Activated naive CD8-positive, alpha-beta T cell treated with anti-CD3 and anti-CD28 coated beads, Interleukin-2, amount 10 ng/mL, durations not matched to agents 7 days and 5 days (primary cell): ENCODE measurements around the gene PAQR5. TPM values are rescaled to one million over a fixed set of nuclear protein-coding genes. Genes with fewer than 3 reads are reported as not detected.
"Not testable (repeated sequence)": the region's sequence is repeated elsewhere in the genome, so short reads cannot be mapped to it uniquely, and the experiment has no call there.

Experiments used
- ATAC-seq: fragments of 150-1000 bp; cut with Tn5 transposase; one replicate; pipeline ENCODE4 v1.10.0; 2021; ENCODE audit warnings: low read depth, moderate library complexity
- POLR2A ChIA-PET: fragments of 350-600 bp; sonication (Branson Sonifier 250); formaldehyde crosslinking; loops from one replicate; lab custom pipeline; 2021; ENCODE audit warnings: antibody characterized with exemption; lab: Charles Lee
- DNase-seq: peaks from one replicate; pipeline ENCODE4 v3.0.0; 2021
- H3K27ac Mint-ChIP-seq: one replicate; pipeline ENCODE4 v1.8.0; 2022; ENCODE audit warnings: mild to moderate bottlenecking, mixed read lengths
- H3K27me3 Mint-ChIP-seq: one replicate; pipeline ENCODE4 v1.8.0; 2022; ENCODE audit warnings: mild to moderate bottlenecking, moderate library complexity, mixed read lengths
- H3K36me3 Mint-ChIP-seq: one replicate; pipeline ENCODE4 v1.8.0; 2021; ENCODE audit warnings: mild to moderate bottlenecking, mixed read lengths
- H3K4me1 Mint-ChIP-seq: one replicate; pipeline ENCODE4 v1.8.0; 2021; ENCODE audit warnings: mixed read lengths
- H3K4me3 Mint-ChIP-seq: one replicate; pipeline ENCODE4 v1.8.0; 2022; ENCODE audit warnings: mild to moderate bottlenecking, moderate library complexity, mixed read lengths
- H3K9me3 Mint-ChIP-seq: one replicate; pipeline ENCODE4 v1.8.0; 2021; ENCODE audit warnings: mixed read lengths
- total RNA-seq, 2 experiments: library from RNA; stranded (reverse); gene quantifications; one replicate each; pipeline ENCODE4 v1.2.3, GENCODE V29; 2021

Gene PAQR5
- total RNA-seq, 2 experiments from 2014 or later: not detected

DNA sequence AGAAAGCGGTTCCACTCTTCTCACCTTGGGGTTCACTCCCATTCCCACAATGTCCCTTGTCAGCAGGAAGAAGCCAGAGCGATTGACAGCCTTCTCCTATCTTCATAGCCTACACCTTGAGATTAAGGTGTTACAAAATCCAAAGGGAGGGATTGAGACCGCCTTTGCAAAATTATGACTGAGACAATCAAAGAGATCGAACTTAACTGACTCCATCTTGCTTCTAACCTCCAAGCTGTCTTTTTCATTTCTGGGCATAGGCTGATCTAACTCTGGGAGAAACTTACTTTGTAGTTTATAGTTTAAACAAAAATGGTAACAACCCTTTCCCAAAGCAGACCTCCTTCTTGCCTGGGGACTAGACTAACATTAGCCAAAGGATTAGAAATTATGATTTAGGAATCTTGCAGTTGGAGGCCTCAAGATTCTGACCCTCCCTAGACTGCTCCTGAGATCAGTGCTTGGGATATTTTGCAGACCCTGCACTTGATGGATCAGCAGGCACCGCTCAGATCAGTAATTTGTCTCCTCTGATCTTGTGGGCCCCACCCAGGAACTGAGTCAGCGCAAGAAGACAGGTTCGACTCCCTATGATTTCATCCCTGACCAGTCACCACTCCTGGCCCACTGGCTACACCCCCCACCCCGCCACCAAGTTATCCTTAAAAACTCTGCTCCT lies 40.0 kb downstream of the PAQR5 start:
- H3K4me3 Mint-ChIP-seq: no peak overlapping the region
- ATAC-seq (no peak), DNase-seq (no peak)
- H3K27me3 Mint-ChIP-seq: peaks cover 5% of the 10 kb centered on the region
- no peaks in the 10 kb centered on the region for H3K4me1 Mint-ChIP-seq
- peaks cover 2% of the 10 kb centered on the region for H3K36me3 Mint-ChIP-seq
- POLR2A ChIA-PET: no interaction called here
- H3K27ac Mint-ChIP-seq: no peak overlapping the region
- peaks cover 4% of the 10 kb centered on the region for H3K9me3 Mint-ChIP-seq

DNA sequence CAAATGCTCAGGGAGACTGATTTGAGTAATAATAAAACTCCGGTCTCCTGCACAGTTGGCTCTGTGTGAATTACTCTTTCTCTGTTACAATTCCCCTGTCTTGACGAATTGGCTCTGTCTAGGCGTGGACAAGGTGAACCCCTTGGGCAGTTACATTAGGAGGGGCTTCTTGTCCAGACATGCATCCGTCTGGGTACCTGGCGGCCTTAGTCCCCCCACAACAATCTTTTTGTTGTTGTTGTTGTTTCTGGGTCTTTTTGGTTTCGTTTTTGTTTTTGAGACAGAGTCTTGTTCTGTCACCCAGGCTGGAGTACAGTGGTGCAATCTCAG lies 40.5 kb downstream of the PAQR5 start:
- ATAC-seq, H3K4me3 Mint-ChIP-seq, H3K27ac Mint-ChIP-seq, H3K4me1 Mint-ChIP-seq, DNase-seq, H3K36me3 Mint-ChIP-seq, H3K9me3 Mint-ChIP-seq, H3K27me3 Mint-ChIP-seq, POLR2A ChIA-PET: not testable (repeated sequence)

DNA sequence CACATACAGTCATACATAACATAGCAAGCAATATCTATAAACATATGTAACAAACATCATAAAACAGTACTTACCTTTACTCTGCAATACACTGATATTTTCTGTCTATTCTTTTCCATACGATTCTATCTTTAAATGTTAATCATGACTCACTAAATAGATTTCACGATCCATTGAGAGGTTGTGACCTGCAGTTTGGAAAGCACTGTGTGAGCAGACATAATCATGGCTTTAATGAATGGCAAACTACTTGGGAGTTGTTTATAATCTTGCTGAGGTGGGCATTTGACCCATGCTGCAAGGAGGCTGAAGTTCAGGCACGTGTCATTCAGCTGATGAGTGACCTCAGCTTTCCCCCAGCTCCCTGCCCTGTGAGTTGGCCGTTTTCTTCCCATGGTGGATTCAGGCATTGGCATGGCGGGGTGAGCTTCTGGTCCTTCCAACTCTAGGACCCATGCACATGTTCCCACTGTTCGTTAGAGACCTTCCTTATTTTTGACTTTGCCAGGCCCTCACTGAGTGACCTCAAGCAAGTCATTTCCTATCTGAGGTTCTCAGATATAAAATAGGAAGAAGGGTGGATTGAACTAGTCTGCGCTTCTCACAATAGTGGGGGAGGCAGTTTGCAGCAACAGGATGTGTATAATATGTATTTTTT lies 41.7 kb downstream of the PAQR5 start:
- POLR2A ChIA-PET: no interaction called here
- Mint-ChIP-seq H3K36me3 (no peaks in the 10 kb centered on the region), H3K4me1 (no peaks in the 10 kb centered on the region), H3K27ac (no peak overlapping the region), H3K4me3 (no peak overlapping the region), H3K27me3 (peaks cover 13% of the 10 kb centered on the region), H3K9me3 (peaks cover 3% of the 10 kb centered on the region)
- no peak for ATAC-seq
- DNase-seq: no peak

DNA sequence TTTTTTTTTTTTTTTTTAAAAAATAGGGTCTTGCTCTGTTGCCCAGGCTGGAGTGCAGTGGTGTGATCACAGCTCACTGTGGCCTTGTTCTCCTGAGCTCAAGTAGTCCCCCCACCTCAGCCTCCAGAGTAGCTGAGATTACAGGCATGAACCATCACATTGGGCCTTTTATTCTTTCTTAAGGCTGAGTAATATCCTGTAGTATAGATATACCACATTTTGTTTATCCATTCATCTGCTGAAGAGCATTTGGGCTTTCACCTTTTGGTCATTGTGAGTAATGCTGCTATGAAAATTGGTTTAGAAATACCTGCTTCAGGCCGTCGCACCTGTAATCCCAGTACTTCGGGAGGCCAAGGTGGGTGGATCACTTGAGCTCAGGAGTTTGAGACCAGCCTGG lies 42.6 kb downstream of the PAQR5 start:
- Mint-ChIP-seq H3K4me1 (no peaks in the 10 kb centered on the region), H3K4me3 (no peak overlapping the region), H3K27ac (no peak overlapping the region), H3K36me3 (no peaks in the 10 kb centered on the region), H3K27me3 (peaks cover 13% of the 10 kb centered on the region), H3K9me3 (peaks cover 1% of the 10 kb centered on the region)
- DNase-seq: no peak
- POLR2A ChIA-PET: no interaction called here
- no peak for ATAC-seq

DNA sequence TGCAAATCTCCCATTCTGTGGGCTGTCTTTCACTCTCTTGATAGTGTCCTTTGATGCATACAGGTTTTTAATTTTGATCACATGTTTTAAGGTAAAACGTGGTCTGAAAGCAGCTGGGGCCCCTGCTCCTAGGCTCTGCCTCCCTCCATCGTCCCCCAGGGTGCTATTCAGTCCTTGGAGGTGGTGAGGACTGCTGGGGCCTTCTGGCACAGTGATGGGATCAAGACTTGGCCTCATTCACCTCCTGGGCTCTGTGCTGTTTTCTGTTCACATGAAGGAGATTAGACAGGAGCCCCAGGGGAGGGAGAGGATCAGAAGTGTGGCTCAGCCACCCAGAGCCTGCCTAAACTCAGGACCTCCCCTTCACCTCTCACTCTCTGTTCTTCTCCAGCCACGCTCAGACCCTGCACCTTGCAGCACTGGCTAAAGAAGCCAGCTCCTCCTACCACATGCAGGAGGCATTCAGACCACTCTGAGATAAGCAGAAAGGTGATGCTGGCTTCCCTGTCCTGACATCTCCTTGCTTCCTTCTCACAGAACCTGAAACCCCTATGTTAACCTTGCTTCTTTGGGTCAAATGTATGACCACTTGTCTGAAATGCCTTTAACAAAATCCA lies 43.9 kb downstream of the PAQR5 start:
- H3K4me1 Mint-ChIP-seq: no peaks in the 10 kb centered on the region

DNA sequence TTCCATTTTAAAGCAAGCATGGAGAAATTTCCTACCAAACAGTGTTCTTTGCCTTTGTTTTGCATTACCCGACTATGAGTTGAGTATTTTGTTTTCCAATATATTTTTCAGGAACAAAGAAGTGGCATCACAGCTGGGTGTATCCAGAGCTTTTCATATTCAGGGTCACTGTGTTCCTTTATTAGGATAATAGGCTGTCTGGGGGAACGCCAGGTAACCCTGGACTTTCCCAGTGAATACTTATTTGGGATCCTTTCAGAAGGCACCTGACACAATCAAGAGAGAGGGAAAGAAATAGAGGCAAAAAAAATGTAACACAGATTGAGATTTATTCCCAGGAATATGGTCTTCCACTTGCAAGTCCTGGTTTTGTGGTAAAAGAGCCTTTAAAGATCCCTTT lies 44.4 kb downstream of the PAQR5 start:
- Mint-ChIP-seq H3K27ac (no peak overlapping the region), H3K4me3 (no peak overlapping the region), H3K36me3 (no peaks in the 10 kb centered on the region), H3K9me3 (no peaks in the 10 kb centered on the region), H3K4me1 (no peaks in the 10 kb centered on the region), H3K27me3 (peaks cover 13% of the 10 kb centered on the region)
- POLR2A ChIA-PET: no interaction called here
- DNase-seq: no peak
- no peak for ATAC-seq

More for the DNA sequence above, 43.9 kb downstream of the PAQR5 start:
- Mint-ChIP-seq H3K27me3 (peaks cover 13% of the 10 kb centered on the region), H3K27ac (no peak overlapping the region), H3K9me3 (no peaks in the 10 kb centered on the region), H3K4me3 (no peak overlapping the region), H3K36me3 (no peaks in the 10 kb centered on the region)
- ATAC-seq (no peak), DNase-seq (no peak)
- POLR2A ChIA-PET: no interaction called here

DNA sequence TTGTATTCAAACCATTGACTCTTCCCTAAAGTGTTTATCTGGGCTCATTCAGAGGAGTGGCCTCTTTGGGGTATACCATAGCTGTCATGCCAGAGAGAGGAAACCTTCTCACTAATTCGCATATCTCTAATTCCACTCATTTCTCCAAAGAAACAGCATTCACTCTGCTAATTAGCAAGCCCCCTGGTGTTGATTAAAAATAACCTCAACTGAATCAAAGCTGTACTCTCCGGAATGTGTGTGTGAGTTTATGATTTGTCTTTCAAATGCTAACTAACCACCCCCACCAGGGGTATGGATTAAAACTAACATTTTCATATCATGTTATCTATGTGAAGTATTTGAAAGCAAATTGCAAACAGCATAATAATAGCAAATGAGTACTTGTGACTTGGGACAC lies 45.5 kb downstream of the PAQR5 start:
- Mint-ChIP-seq H3K27me3 (peaks cover 13% of the 10 kb centered on the region), H3K36me3 (no peaks in the 10 kb centered on the region), H3K4me1 (no peaks in the 10 kb centered on the region), H3K4me3 (no peak overlapping the region), H3K27ac (no peak overlapping the region), H3K9me3 (no peaks in the 10 kb centered on the region)
- POLR2A ChIA-PET: no interaction called here
- DNase-seq: no peak
- no peak for ATAC-seq

DNA sequence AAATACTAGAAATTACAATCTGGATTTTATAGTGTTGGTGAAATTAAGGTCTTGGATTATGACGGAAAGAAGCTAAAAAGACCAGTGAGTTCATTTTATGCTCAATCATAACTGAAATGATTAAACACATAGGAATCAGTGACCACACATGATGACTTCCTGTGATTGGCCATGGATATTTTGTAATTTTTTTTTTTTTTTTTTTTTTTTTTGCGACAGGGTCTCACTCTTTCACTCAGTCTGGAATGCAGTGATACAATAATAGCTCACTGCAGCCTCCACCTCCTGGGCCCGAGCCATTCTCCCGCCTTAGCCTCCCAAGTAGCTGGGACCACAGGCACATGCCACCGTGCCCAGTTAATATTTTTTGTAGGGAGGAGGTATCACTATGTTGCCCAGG lies 47.4 kb downstream of the PAQR5 start:
- Mint-ChIP-seq H3K27me3 (peaks cover 13% of the 10 kb centered on the region), H3K4me3 (no peak overlapping the region), H3K9me3 (no peaks in the 10 kb centered on the region), H3K4me1 (no peaks in the 10 kb centered on the region), H3K36me3 (no peaks in the 10 kb centered on the region), H3K27ac (no peak overlapping the region)
- POLR2A ChIA-PET: interaction anchor here (0.7 kb wide), 1 partner anchor 119 kb away, joined by 3 read pairs; no protein-coding TSS in a partner anchor
- no peak for DNase-seq
- ATAC-seq: no peak

DNA sequence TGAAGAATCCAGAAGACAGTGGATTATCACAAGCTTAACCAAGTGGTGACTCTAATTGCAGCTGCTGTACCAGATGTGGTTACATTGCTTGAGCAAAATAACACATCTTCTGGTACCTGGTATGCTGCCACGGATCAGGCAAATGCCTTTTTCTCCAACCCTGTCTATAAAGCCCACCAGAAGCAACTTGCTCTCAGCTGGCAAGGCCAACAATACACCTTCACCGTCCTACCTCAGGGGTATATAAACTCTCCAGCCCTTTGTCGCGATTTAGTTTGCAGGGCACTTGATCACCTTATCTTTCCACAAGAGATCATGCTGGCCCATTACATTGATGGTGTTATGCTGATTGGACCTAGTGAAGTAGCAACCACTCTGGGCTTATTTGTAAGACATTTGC lies 52.6 kb downstream of the PAQR5 start:
- Mint-ChIP-seq H3K27ac (no peak overlapping the region), H3K36me3 (no peaks in the 10 kb centered on the region), H3K4me1 (no peaks in the 10 kb centered on the region), H3K4me3 (no peak overlapping the region), H3K27me3 (no peaks in the 10 kb centered on the region), H3K9me3 (no peaks in the 10 kb centered on the region)
- DNase-seq (no peak), ATAC-seq (no peak)
- POLR2A ChIA-PET: no interaction called here

DNA sequence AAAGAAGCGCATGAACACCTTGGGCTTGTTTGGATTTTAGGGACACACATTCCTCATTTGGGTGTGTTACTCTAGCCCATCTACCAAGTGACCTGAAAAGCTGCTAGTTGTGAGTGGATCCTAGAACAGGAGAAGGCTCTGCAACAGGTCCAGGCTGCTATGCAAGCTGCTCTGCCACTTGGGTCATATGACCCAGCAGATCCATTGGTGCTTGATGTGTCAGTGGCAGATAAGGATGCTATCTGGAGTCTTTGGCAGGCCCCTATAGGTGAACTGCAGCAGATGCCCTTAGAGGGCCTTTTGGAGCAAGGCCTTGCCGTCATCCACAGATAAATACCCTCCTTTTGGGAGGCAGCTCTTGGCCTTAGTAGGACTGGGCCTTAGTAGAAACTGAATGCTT lies 53.2 kb downstream of the PAQR5 start:
- DNase-seq (no peak), ATAC-seq (no peak)
- POLR2A ChIA-PET: no interaction called here
- Mint-ChIP-seq H3K9me3 (no peaks in the 10 kb centered on the region), H3K4me3 (no peak overlapping the region), H3K27ac (no peak overlapping the region), H3K36me3 (no peaks in the 10 kb centered on the region), H3K4me1 (no peaks in the 10 kb centered on the region), H3K27me3 (no peaks in the 10 kb centered on the region)

DNA sequence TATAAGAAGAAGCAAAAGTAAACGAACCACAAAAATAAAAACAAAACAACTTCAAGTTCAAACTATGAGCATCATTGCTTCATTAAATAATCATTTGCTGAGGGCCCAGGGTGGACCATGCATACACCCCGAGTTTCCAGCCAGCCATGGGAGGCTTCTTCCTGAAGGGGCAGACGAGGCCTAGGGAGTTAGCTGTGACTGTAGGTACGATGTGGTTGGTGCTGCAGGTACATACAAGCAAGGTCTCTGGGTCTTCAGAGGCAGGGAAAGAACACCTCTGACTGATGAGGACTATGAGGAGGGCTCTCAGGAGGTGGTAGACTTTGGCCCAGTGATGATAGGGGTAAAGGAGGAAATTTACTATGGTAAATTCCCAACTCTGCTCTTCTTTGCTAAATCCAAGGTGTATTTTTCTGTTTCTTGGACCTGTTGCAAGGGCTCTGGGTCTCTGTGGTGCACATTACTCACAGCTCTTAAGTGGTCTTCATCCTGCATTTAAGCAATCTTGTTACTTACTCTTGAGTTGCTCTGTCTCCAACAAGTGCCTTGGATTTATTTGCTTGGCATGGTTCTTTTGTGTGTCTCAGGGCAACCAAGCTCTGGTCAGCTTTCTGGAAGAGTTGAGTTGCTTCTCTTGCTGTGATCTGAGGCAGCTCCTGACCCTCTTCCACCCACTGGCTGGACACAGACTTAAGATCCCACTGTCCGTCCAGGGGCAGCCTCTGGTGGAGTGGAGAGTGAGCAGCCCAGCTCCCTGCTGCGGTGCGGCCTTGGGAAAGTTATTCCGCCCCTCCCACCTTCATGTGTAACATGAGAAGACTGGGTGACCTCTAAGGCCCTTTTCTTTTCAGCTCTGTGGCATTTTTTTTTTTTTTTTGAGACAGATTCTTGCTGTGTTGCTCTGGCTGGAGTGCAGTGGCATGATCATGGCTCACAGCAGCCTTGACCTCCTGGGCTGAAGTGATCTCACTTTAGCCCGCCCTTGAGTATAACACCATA lies 59.4 kb downstream of the PAQR5 start:
- no peak overlapping the region for H3K4me3 Mint-ChIP-seq
- ATAC-seq (no peak), DNase-seq (no peak)
- POLR2A ChIA-PET: interaction anchor here (0.6 kb wide), 1 partner anchor 36 kb away, joined by 4 read pairs; no protein-coding TSS in a partner anchor
- H3K9me3 Mint-ChIP-seq: no peaks in the 10 kb centered on the region
- no peaks in the 10 kb centered on the region for H3K36me3 Mint-ChIP-seq
- H3K27ac Mint-ChIP-seq: no peak overlapping the region
- peaks cover 5% of the 10 kb centered on the region for H3K27me3 Mint-ChIP-seq
- H3K4me1 Mint-ChIP-seq: no peaks in the 10 kb centered on the region

DNA sequence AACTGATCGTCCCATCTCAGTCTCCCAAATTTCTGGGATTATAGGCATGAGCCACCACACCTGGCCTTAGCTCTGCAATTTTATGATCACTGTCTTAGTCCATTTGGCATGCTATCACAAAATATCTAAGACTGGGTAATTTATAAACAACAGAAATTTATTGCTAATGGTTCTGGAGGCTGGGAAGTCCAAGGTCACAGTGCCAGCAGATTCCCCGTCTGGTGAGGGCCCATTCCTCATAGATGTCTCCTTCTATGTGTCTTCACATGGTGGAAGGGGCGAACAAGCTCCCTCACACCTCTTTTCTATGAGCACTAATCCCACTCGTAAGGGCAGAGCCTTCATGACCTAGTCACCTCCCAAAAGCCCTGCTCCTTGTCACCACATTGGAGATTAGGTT lies 60.1 kb downstream of the PAQR5 start:
- Mint-ChIP-seq H3K36me3 (no peaks in the 10 kb centered on the region), H3K27ac (no peak overlapping the region), H3K4me1 (no peaks in the 10 kb centered on the region), H3K27me3 (peaks cover 6% of the 10 kb centered on the region), H3K4me3 (no peak overlapping the region), H3K9me3 (no peaks in the 10 kb centered on the region)
- DNase-seq (no peak), ATAC-seq (no peak)
- POLR2A ChIA-PET: no interaction called here

DNA sequence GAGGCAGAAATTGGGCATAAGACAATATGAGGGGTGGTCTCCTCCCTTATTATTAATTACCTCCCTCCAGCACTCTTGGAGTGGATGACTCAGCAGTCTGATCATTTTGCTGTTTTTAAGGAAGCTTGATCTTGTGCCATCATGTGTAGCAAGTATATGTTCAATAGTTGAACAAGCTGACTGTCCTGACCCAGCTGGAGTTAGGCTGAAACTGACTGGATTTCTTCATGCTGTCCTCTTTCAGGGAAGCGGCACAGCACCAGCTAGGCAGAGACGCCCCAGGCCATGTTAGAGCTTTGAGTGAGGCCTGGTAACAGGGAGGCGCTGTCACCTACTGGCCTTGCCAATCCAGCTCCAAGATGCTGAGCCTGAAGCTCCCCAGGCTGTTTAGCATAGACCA lies 61.0 kb downstream of the PAQR5 start:
- Mint-ChIP-seq H3K4me1 (no peaks in the 10 kb centered on the region), H3K4me3 (no peak overlapping the region), H3K27ac (no peak overlapping the region), H3K27me3 (peaks cover 6% of the 10 kb centered on the region), H3K36me3 (no peaks in the 10 kb centered on the region), H3K9me3 (no peaks in the 10 kb centered on the region)
- DNase-seq (no peak), ATAC-seq (no peak)
- POLR2A ChIA-PET: no interaction called here
